NCI-H1048 (cell line): ENCODE data around the gene SOX18.
"Not testable (repeated sequence)": the region's sequence is repeated elsewhere in the genome, so short reads cannot be mapped to it uniquely, and the experiment has no call there.

Experiments
- DNase-seq: peaks from one replicate; lab custom pipeline; 2025; lab: John Stamatoyannopoulos, UW

The SOX18 gene

DNA sequence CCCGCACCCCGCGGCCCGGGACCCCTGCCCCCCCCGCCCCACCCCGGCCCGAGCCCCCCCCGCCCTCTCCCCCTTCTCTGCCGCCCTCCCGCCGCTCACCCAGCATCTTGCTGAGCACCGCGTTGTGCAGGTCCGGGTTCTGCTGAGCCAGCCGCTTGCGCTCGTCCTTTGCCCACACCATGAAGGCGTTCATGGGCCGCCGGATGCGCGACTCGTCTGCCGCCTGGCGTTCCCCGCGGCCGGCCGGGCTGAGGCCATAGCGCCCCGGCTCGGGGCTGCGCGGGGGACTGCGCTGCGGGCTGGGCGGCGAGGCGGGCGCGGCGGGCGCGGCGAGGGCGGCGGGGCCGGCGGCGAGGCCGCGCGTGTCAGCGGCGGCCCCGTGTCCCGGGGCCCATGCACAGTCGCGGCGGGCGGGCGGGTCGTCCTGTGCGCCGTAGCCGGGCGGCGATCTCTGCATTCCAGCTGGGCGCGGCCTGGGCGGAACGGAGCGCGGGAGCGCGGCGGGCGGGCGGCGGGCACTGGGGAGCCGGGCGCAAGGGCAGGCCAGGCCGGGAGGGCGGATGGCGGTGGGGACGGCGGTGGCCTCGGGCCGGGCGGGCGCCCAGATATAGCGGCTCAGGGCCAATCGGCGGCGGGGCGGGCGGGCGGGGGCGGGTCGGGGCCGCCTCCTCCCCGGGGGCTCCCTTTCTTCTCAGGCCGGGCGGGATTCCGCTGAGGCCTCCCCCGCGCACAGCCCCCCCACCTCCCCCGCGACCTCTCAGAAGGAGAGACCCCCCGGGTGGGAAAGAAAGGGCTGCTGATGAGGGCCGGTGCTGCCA lies at the start of gene SOX18:
Gene SOX18, minus strand, starts transcription at position 580 of the 818 bp plus-strand sequence. Its CDS starts 123 bp downstream, at position 457.
- no peak for DNase-seq

DNA sequence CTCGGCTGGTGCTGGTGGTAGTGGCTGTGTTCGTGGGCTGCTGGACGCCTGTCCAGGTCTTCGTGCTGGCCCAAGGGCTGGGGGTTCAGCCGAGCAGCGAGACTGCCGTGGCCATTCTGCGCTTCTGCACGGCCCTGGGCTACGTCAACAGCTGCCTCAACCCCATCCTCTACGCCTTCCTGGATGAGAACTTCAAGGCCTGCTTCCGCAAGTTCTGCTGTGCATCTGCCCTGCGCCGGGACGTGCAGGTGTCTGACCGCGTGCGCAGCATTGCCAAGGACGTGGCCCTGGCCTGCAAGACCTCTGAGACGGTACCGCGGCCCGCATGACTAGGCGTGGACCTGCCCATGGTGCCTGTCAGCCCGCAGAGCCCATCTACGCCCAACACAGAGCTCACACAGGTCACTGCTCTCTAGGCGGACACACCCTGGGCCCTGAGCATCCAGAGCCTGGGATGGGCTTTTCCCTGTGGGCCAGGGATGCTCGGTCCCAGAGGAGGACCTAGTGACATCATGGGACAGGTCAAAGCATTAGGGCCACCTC lies 49.1 kb upstream of the SOX18 start:
- DNase-seq: no peak

DNA sequence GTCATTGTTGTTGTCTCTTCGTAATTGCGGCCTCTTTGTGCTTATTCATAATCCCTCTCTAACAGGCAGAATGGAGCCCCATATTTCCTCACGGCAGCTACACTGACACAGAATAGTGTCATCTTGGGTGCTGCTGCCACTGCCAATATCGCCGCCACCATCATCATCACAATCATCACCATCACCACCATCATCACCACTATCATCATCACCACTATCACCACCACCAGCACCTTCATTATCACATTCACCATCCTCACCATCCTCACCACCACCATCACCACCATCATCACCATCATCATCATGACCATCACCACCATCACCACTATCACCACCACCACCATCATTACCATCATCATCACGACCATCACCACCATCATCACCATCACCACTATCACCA lies 47.1 kb upstream of the SOX18 start:
- DNase-seq: no peak

DNA sequence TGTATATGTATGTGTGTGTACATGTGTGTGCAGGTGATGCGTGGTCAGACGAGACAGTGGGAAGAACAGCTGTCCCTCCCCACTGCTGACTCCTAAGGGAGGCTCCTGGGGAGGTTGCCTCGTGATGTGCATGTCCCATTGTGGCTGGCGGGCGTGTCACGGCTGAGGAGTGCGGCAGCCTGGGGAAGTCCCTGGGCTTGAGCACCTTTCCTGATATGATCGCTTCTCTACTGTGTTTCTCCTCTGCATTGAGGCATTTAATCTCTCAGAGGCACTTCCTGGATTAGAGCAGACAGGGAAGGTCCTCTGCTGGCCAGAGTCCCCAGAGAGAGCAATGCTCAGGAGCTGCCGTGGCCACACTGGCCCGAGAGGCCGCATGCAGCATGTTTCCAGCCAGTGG lies 46.5 kb upstream of the SOX18 start:
- DNase-seq: no peak

DNA sequence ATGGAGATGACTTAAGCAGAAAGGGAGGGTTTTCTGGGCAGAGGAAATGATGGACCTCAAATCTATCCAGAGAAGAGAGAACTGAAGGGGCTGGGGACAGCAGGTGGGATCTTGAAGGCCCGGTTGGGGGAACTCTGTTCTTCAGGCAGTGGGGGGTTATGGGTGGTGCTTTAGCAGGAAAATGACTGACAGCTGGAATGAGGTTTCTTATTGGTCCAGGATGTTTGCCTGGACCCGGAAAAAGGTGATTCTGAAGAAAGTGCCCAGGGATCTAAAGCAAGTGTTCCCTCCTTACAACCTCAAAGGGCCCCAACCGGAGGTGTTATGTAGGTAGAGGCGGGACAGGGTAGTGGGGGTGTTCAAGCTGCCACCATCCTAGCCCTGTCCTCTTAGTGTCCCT lies 46.0 kb upstream of the SOX18 start:
- DNase-seq: no peak

DNA sequence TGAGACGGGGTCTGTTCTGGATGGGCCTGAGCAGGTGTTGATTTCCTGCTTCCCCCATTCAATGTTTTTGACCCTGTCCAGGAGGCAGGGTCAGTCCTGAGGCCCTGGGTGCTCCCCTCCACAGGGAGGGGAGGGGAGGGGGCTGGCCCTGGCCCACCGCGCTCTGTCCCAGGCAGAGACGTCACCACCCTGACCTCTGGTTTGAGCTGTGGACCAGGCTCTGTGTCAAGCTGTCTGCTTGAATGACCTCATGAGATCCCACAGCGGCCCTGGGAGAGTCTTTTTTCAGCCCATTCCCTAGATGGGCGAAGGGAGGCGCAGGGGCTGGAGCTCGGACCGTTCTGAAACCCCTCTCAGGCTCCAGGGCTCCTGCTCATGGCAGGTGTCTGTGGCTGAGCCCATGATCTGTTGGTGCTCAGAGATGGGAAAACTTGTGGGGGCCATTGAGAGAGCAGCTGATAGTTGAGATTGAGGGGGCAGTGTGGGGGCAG lies 43.6 kb upstream of the SOX18 start:
- DNase-seq: no peak

DNA sequence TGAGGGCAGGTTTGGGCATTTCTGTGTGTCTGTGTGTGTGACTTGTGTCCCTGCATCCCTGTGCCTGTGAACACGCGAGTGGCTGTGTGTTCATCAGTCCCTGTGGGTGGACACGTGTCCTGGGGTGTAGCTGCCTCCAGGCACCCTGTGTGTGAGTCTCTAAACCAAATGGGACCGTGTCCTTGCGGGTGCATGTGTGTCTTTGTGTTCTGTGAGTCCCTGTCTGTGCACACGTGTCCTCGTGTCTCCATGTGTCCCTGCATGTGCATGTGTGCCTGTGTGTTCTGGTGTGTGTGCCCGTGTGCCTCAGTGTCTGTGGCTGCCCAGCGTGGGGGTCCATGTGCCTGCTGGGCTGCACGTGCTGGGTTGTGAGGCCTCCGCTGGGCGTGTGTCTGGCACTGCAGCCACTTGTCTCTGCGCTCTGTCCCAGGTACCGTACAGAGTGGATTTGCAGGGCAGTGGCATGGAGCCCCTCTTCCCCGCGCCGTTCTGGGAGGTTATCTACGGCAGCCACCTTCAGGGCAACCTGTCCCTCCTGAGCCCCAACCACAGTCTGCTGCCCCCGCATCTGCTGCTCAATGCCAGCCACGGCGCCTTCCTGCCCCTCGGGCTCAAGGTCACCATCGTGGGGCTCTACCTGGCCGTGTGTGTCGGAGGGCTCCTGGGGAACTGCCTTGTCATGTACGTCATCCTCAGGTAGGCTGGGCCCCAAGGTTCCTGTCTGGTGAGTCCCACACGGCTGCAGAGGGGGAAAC lies 43.0 kb upstream of the SOX18 start:
- DNase-seq: no peak

DNA sequence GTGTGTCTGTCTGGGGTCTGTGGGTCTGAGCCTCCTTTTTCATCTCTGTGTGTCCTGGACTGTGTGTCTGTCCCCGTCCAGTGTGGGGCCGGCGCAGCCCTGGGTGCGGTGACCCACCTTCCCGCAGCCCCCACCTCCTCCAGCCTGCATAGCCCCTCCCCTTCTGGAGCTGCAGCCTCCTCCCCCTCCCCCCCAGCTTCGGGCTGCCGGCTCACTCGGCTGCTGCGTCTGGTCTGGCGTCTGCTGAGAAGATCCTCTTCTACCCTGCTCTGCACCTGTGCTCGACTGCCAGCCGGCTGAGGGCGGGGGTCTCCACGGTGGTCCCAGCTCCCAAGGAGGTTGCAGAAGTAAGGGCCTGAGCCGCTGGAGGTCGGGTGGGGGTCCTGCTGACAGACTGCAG lies 42.3 kb upstream of the SOX18 start:
- DNase-seq: no peak

DNA sequence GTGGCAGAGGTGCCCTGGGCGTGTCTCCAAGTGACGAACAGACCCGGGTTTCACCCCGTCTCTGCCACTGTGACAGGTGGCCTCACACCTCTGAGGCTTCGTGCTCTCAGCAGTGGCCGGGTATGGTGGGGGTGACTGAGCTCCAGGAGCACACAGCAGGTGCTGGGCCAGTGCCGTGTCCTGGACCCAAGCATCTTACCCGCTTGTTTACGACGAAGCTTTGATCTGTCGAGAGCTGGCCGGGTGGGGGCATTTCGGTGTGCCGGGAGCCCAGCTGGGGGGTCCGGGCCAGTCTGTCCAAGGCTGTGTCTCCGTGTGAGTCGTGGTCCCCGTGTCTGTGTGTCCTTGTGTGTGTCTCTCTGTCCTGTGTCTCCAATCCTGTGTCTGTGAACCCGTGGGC lies 41.9 kb upstream of the SOX18 start:
- no peak for DNase-seq

DNA sequence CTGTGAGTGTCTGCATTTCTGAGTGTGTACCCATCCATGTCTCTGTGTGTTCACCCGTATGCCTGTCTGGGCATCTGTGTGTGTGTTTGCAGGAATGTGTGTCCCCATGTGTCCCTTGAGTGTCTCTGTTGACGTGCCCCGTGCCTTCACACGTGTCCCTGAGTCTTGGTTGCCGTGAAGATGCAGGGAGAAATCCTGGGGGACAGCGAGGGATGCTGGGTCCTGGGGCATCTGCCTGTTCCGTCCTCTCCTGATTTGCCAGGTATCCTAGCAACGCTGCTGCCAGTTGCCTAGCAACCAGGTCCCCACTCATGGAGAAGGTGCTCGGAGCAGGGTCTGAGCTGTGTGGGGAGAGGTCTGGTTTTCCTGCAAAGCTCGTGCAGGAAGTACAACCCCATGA lies 40.7 kb upstream of the SOX18 start:
- no peak for DNase-seq

DNA sequence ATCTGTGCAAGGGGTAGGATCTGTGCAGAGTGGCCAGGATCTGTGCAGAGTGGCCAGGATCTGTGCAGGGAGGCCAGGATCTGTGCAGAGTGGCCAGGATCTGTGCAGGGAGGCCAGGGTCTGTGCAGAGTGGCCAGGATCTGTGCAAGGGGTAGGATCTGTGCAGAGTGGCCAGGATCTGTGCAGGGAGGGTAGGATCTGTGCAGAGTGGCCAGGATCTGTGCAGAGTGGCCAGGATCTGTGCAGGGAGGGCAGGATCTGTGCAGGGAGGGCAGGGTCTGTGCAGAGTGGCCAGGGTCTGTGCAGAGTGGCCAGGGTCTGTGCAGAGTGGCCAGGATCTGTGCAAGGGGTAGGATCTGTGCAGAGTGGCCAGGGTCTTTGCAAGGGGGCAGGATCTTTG lies 39.1 kb upstream of the SOX18 start:
- not testable (repeated sequence) for DNase-seq

DNA sequence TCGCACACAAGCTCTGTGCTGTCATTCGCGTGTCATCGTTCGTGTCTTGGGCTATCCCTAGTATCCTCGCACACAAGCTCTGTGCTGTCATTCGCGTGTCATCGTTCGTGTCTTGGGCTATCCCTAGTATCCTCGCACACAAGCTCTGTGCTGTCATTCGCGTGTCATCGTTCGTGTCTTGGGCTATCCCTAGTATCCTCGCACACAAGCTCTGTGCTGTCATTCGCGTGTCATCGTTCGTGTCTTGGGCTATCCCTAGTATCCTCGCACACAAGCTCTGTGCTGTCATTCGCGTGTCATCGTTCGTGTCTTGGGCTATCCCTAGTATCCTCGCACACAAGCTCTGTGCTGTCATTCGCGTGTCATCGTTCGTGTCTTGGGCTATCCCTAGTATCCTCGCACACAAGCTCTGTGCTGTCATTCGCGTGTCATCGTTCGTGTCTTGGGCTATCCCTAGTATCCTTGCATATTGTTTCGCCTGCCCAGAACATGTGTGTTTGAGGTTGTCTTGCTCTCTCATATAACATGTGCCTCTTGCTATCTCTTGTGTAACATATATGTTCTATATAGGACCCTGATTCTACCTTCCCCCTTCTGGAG lies 37.9 kb upstream of the SOX18 start:
- DNase-seq: not testable (repeated sequence)

DNA sequence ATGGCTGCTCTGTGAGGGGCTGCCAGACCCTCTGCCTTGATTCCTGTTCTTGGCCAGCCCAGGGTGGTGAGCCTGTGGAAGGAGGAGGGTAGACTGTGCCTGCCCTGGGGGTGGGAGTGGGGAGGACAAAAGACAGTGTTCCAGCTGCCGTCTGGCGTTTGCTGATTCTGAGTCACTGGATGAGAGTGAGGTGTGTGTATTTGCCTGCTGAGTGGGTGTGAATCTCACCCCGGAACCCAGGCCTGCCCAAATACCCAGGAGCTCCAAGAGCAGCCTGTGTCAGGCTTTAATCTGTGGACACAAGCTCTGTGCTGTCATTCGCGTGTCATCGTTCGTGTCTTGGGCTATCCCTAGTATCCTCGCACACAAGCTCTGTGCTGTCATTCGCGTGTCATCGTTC lies 37.4 kb upstream of the SOX18 start:
- DNase-seq: no peak

DNA sequence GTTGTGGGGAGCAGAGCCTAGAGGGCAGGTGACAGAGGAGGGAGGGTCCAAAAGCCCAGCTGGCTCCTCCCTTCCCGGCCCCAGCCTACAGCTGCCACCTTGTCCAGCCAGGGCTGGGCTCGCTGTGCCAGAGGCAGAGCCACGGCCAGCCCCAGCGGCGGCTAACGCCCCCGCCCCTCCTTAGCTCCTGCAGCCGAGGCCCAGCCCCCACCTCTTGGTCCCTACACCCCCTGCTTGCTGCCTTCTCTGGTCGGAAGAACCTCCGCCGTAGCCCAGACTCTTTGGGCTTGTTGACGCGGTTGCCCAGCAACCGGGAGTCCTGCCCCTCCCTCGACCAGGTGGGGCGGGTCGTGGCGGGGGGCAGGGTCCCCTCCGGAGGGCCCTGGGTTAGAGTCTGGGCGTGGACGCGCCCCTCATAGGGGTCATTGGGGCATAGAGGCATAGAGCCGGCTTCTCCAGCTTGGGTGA lies 35.3 kb upstream of the SOX18 start:
- DNase-seq: no peak

DNA sequence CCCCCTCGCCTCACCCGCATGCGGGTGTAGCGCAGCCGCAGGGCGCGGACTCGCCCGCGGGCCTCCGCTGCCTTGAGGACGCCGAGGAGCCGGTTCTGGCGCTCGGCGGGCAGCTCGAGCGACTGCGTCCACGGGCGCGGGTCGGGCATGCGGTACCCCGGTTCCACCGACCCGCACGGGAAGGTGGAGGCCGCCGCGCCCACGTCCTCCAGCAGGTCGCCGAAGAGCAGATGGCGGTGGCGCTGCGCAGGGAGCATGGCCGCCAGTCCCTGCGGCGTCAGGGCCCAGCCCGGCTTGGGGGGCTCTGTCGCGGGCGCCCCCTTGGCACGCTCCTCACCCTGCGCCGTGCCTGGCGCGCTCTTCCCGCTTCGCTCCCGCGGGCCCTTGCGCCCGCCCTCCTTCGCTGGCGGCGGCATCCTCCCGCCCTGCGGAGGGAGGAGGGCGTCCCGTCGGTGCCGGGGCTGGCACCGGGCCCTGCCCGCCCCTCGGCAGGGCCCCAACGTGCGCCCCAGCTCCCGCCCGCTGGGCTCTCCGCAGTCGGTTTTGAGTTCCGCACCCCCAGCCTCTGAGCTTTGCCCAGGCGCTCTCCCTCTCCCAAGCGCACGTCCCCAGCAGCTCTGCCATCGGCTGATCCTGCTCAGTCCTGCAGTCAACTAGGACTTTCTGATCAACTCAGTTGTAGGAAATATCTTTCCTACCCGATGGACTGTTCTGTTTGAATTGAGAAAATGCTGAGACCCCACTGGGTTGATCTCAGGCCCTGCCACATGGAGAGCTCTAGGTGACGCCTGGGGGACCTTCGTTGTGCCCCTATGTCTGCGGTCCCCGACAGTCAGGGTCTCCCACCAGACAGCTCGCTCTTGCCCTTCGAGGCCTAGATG lies 34.6 kb upstream of the SOX18 start, which contains the start of gene LKAAEAR1:
Gene LKAAEAR1, minus strand, starts transcription at position 595 of the 881 bp plus-strand sequence. Its CDS starts 179 bp downstream, at position 416.
- DNase-seq: no peak

DNA sequence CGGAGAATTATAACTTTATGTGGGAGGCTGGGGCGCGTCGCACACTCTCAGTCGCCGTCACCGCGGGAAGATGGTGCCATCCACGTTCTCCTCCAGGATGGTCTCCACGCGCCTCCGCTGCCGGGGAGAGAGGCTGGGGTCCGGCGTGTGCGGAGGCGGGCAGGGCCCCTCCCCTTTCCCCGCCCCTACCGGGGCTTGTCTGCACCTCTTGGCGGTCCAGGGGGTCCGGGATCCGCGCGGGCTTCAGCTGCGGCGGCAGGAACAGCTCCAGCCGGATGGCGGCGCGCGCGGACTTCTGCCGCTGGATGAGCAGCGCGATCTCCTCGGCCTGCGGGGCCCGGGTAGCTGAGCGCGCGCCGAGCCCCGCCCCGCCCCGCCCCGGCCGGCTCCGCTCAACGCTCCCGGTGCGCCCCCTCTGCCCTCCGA lies 34.0 kb upstream of the SOX18 start:
- DNase-seq: peak; percentile 48

DNA sequence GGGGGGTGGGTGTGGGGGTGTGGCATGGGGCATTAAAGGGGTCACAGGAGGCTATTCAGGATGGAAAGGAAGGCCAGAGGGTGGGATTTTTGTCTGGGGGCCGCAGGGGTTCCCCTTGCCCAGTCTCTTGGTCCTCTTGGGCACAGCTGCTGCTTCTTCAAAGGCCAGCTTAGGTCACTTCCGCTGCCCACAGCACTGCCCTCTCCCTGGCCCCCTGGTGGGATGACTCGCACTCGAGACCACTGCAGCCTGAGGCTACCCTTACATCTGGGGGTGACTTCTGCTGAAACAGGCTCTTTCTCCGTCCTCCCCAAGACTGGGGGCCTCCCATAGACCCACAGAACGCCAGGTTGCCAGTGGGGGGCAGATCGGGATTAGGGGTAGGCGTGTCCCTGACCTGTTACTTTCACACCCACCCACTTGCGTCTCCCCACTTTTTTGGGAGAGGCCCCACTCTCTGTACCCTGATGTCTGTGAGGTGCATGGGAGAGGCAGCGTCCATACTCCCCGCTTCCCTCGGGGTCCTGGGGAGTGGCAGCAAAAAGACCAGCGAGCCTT lies 33.5 kb upstream of the SOX18 start:
- DNase-seq: no peak

DNA sequence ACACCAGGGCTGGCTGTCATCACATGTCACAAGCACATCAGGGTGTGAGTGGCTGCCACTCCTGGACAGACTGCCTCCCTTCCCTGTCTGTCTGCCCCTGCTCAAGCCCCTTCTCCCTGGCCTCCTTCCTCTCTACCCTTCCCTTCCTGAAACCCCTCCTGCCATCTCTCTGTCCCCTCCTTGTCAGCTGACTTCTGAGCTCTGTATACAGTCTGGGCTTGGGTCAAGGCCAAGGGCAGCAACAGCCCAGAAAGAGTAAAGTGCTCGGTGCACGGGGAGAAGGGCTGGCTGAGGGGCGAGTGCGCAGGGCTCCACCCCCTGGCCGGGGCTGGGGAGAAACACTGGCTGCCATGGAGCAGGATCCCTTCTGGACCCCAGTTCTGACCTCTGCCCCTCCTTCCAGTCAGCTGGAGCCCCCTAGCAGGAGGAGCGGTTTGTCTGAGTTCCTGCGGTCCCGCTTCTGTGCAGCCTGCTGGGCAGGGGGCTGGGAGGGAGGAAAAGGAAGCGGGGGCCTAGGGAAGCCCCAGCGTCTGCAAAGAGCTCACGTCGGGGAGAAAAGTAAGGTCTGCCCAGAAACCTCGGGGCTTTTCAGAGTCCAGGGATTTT lies 32.8 kb upstream of the SOX18 start:
- DNase-seq: no peak

DNA sequence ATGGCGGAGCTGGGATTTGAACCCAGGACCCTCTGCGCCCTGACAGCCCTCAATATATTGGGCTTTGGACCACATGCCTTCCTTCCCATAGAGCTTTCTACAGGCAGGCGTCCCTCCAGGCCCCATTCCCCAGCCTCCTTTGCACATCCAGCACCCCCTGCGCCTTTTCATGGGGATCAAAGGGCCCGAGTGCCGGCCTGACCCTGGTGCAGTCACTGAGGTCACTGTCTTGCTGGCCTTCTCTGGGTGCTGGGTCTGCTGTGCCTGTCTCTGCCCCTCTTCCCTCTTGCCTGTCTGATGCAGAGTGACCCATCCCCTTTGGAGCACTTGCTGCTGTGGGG lies 32.2 kb upstream of the SOX18 start:
- DNase-seq: no peak

DNA sequence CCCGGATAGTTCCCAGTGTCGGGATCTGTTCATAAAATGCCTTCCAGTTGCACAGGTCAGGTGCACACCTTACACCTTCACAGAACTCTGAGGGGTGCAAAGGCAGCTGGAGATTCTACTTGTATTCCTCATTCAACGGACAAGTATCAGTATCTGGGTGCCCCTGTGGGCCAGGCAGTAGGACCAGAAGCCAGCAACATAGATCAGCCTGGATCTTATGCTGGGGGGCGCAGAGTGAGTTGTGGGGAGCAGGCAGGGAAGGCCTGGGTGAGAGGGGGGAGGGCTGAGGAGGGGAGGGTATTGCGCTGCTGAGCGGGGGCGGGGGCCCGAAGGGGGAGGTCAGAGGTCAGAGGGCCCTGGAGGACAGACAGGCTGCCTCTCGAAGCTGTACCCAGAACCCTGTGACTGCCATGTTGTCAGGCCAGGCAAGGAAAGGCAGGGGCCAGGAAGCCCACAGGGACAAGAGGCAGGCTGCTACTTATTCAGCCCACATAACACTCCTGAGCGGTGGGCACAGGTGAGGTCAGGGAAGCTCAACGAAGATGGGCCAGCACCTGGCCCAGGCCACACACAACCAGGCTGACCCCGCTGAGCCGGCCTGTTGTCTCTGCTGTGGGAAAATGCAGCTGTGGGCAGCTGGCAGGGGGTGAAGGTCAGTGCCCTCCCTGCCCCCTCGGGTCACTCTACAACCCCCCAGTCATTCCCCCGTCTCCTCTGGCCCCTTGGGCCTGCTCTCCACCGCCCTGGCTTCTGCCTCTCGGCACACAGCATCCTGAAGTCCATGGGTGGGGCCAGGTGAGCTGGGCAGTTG lies 31.6 kb upstream of the SOX18 start:
- DNase-seq: no peak
